Measurements from ENCODE around the gene ZNF740.

ZNF740 gene

GRCh38 chr12:53180220-53180930 is at the start of gene ZNF740, which contains the start of gene CSAD:
ZNF740 (plus strand) TSS chr12:53180722; CDS start chr12:53181984, 1,262 bp downstream.
CSAD (minus strand) TSS chr12:53180925; CDS start chr12:53173470, 7,455 bp downstream.
- Histone ChIP-seq H3K4me2 (peak within 1 kb of the TSS; percentile 95), H3K9ac (peak within 1 kb of the TSS; percentile 87), H3K9me3 (no peaks in the 10 kb centered on the region), H3K27ac (peak within 1 kb of the TSS; percentile 95), H3K4me1 (peaks cover 52% of the 10 kb centered on the region), H3K27me3 (no peaks in the 10 kb centered on the region), H4K20me1 (peaks cover 44% of the 10 kb centered on the region), H3K4me3 (peak within 1 kb of the TSS; percentile 84), H3K36me3 (peaks cover 38% of the 10 kb centered on the region)
- TF ChIP-seq Cebpa-rat (IDR thresholded peaks at IDR 0.05), result no peak

- Histone ChIP-seq H3K27me3 (no peaks in the 10 kb centered on the region), H3K4me3 (no peak overlapping the region), H3K36me3 (no peaks in the 10 kb centered on the region), H3K4me1 (no peaks in the 10 kb centered on the region), H3K4me2 (no peak overlapping the region), H4K20me1 (no peaks in the 10 kb centered on the region), H3K27ac (no peak overlapping the region), H3K9ac (no peak overlapping the region), H3K9me3 (peaks cover 4% of the 10 kb centered on the region)
- no peak for TF ChIP-seq Cebpa-rat (IDR thresholded peaks at IDR 0.05)
Observed at GRCh38 chr12:53131844-53132243, 48.7 kb upstream of the ZNF740 start.

GRCh38 chr12:53133722-53134121 is 46.8 kb upstream of the ZNF740 start:
- no peak for TF ChIP-seq Cebpa-rat (IDR thresholded peaks at IDR 0.05)
- no peak overlapping the region for H3K4me2 ChIP-seq

GRCh38 chr12:53143355-53143754 is 37.2 kb upstream of the ZNF740 start:
- H3K4me3 ChIP-seq, result no peak overlapping the region
- no peak overlapping the region for H3K9ac ChIP-seq
- H3K36me3 ChIP-seq, result no peaks in the 10 kb centered on the region
- H4K20me1 ChIP-seq, result no peaks in the 10 kb centered on the region
- no peaks in the 10 kb centered on the region for H3K4me1 ChIP-seq
- H3K9me3 ChIP-seq, result peaks cover 16% of the 10 kb centered on the region
- H3K4me2 ChIP-seq, result no peak overlapping the region
- no peaks in the 10 kb centered on the region for H3K27me3 ChIP-seq
- H3K27ac ChIP-seq, result no peak overlapping the region
- TF ChIP-seq Cebpa-rat (IDR thresholded peaks at IDR 0.05), result no peak

More at GRCh38 chr12:53133722-53134121, 46.8 kb upstream of the ZNF740 start:
- no peaks in the 10 kb centered on the region for H4K20me1 ChIP-seq
- no peak overlapping the region for H3K27ac ChIP-seq
- no peaks in the 10 kb centered on the region for H3K36me3 ChIP-seq
- H3K9me3 ChIP-seq, result peaks cover 8% of the 10 kb centered on the region
- no peaks in the 10 kb centered on the region for H3K4me1 ChIP-seq
- H3K9ac ChIP-seq, result no peak overlapping the region
- H3K4me3 ChIP-seq, result no peak overlapping the region
- H3K27me3 ChIP-seq, result no peaks in the 10 kb centered on the region

GRCh38 chr12:53145383-53146260 is 34.9 kb upstream of the ZNF740 start:
- TF ChIP-seq Cebpa-rat (IDR thresholded peaks at IDR 0.05), result no peak

GRCh38 chr12:53147181-53147580 is 33.3 kb upstream of the ZNF740 start:
- Histone ChIP-seq H3K4me2 (no peak overlapping the region), H3K9me3 (no peaks in the 10 kb centered on the region), H3K36me3 (no peaks in the 10 kb centered on the region), H4K20me1 (no peaks in the 10 kb centered on the region), H3K4me3 (no peak overlapping the region), H3K4me1 (peaks cover 6% of the 10 kb centered on the region), H3K9ac (no peak overlapping the region), H3K27ac (no peak overlapping the region), H3K27me3 (no peaks in the 10 kb centered on the region)
- TF ChIP-seq Cebpa-rat (IDR thresholded peaks at IDR 0.05), result no peak

More at GRCh38 chr12:53145383-53146260, 34.9 kb upstream of the ZNF740 start:
- no peaks in the 10 kb centered on the region for H3K36me3 ChIP-seq
- H3K9ac ChIP-seq, result no peak overlapping the region
- peaks cover 6% of the 10 kb centered on the region for H3K4me1 ChIP-seq
- H3K4me3 ChIP-seq, result no peak overlapping the region
- no peak overlapping the region for H3K27ac ChIP-seq
- H4K20me1 ChIP-seq, result no peaks in the 10 kb centered on the region
- H3K4me2 ChIP-seq, result no peak overlapping the region
- no peaks in the 10 kb centered on the region for H3K27me3 ChIP-seq
- no peaks in the 10 kb centered on the region for H3K9me3 ChIP-seq

GRCh38 chr12:53147653-53148052 is 32.9 kb upstream of the ZNF740 start:
- no peak overlapping the region for H3K27ac ChIP-seq
- H3K4me2 ChIP-seq, result no peak overlapping the region
- peaks cover 6% of the 10 kb centered on the region for H3K4me1 ChIP-seq
- H3K27me3 ChIP-seq, result no peaks in the 10 kb centered on the region
- no peaks in the 10 kb centered on the region for H3K9me3 ChIP-seq
- no peak overlapping the region for H3K9ac ChIP-seq
- no peak overlapping the region for H3K4me3 ChIP-seq
- no peak for TF ChIP-seq Cebpa-rat (IDR thresholded peaks at IDR 0.05)
- H3K36me3 ChIP-seq, result no peaks in the 10 kb centered on the region
- H4K20me1 ChIP-seq, result no peaks in the 10 kb centered on the region

GRCh38 chr12:53151039-53151438 is 29.5 kb upstream of the ZNF740 start:
- no peak for TF ChIP-seq Cebpa-rat (IDR thresholded peaks at IDR 0.05)
- no peak overlapping the region for H3K4me2 ChIP-seq
- H3K27me3 ChIP-seq, result no peaks in the 10 kb centered on the region
- no peaks in the 10 kb centered on the region for H3K36me3 ChIP-seq
- no peaks in the 10 kb centered on the region for H3K9me3 ChIP-seq
- no peak overlapping the region for H3K4me3 ChIP-seq
- H3K27ac ChIP-seq, result no peak overlapping the region
- peaks cover 6% of the 10 kb centered on the region for H3K4me1 ChIP-seq
- no peaks in the 10 kb centered on the region for H4K20me1 ChIP-seq
- H3K9ac ChIP-seq, result no peak overlapping the region

- Histone ChIP-seq H3K4me1 (peaks cover 6% of the 10 kb centered on the region), H3K9ac (no peak overlapping the region), H4K20me1 (no peaks in the 10 kb centered on the region), H3K36me3 (no peaks in the 10 kb centered on the region), H3K27ac (no peak overlapping the region), H3K4me3 (no peak overlapping the region), H3K9me3 (no peaks in the 10 kb centered on the region), H3K4me2 (no peak overlapping the region), H3K27me3 (no peaks in the 10 kb centered on the region)
- TF ChIP-seq Cebpa-rat (IDR thresholded peaks at IDR 0.05), result no peak
Observed at GRCh38 chr12:53152390-53152789, 28.1 kb upstream of the ZNF740 start.
